HCT116 (cell line): ENCODE measurements around the gene SLC47A1. TPM values are rescaled to one million over a fixed set of nuclear protein-coding genes. Genes with fewer than 3 reads are reported as not detected.
"Not testable (repeated sequence)": the region's sequence is repeated elsewhere in the genome, so short reads cannot be mapped to it uniquely, and the experiment has no call there.

ENCODE experiments used
- ATAC-seq: fragments of 200-7000 bp; cut with Tn5 transposase; 2 replicates; pipeline ENCODE4 v1.9.1; 2020; ENCODE audit warnings: mild to moderate bottlenecking, moderate library complexity
- BruUV-seq: library from RNA; stranded (reverse); fragments of 400-500 nt; replicated peaks from 2 replicates; lab custom pipeline; 2021; lab: Mats Ljungman, UMichigan
- CTCF ChIA-PET: fragments of 300-600 bp; sonication (Branson Sonifier 250); formaldehyde crosslinking; loops from one replicate; lab custom pipeline; 2021; ENCODE audit warnings: antibody characterized with exemption; lab: Charles Lee
- POLR2A ChIA-PET: fragments of 300-600, 350-600 bp; sonication (Branson Sonifier 250); formaldehyde crosslinking; loops from one replicate; lab custom pipeline; 2021; ENCODE audit warnings: antibody characterized with exemption; lab: Charles Lee
- RAD21 ChIA-PET, 2 experiments: fragments of 300-600 bp; sonication (Branson Sonifier 250); formaldehyde crosslinking; loops; one replicate each; lab custom pipeline; 2023; ENCODE audit warnings: low total read pairs in 2 of 2; ENCODE audit not compliant: uncharacterized antibody in 2 of 2, unreplicated experiment in 2 of 2, low non-redundant PET in 1 of 2; lab: Charles Lee
- DNase-seq: peaks from one replicate; pipeline ENCODE4 v3.0.0-alpha.2; 2010; ENCODE audit warnings: low read depth, low spot score
- H2AFZ ChIP-seq: fragments of 200-600 bp; shearing (Covaris generic), sonication (generic); 2 replicates; pipeline ENCODE4 v1.6.1; 2017; ENCODE audit warnings: low read depth, mixed run types, mixed read lengths, antibody characterized with exemption, low read length; ENCODE audit not compliant: poor library complexity, severe bottlenecking
- H3K27ac ChIP-seq: 2 replicates; pipeline ENCODE4 v1.5.1; 2012; ENCODE audit warnings: low read depth, low read length
- H3K27me3 ChIP-seq: fragments of 200-600 bp; sonication (generic); 2 replicates; pipeline ENCODE4 v1.6.1; 2016; ENCODE audit warnings: mixed run types, low read length, mixed read lengths; ENCODE audit not compliant: insufficient read depth
- H3K36me3 ChIP-seq, 2 experiments: fragments of 200-500 bp in 1 of 2; fragments of 200-600 bp in 1 of 2; sonication (Bioruptor generic) in 1 of 2; sonication (generic) in 1 of 2; 2 replicates each; pipeline versions ENCODE4 v1.5.1 to v1.6.1; 2014 to 2016; ENCODE audit warnings: low read length in 2 of 2, inconsistent platforms in 1 of 2, mixed read lengths in 1 of 2, mixed run types in 1 of 2; ENCODE audit not compliant: insufficient read depth in 2 of 2, control insufficient read depth in 1 of 2
- H3K4me1 ChIP-seq, 2 experiments: fragments of 200-600 bp in 1 of 2; sonication (generic) in 1 of 2; 2 replicates each; pipeline versions ENCODE4 v1.5.1 to v1.6.1; 2012 to 2017; ENCODE audit warnings: low read length in 2 of 2, inconsistent platforms in 1 of 2, mild to moderate bottlenecking in 1 of 2, mixed read lengths in 1 of 2, mixed run types in 1 of 2, moderate library complexity in 1 of 2; ENCODE audit not compliant: insufficient read depth in 2 of 2, control insufficient read depth in 1 of 2
- H3K4me2 ChIP-seq: fragments of 200-600 bp; sonication (generic); 2 replicates; pipeline ENCODE4 v1.6.1; 2017; ENCODE audit warnings: mixed run types, low read length, mixed read lengths
- H3K4me3 ChIP-seq, 2 experiments: fragments of 200-600 bp in 1 of 2; sonication (generic) in 1 of 2; replicated peaks in 1 of 2; 2 replicates each; pipeline ENCODE4 v1.5.1; 2011 to 2016; ENCODE audit warnings: low read length in 2 of 2, control low read depth in 1 of 2, low read depth in 1 of 2, mild to moderate bottlenecking in 1 of 2, mixed read lengths in 1 of 2, mixed run types in 1 of 2
- H3K79me2 ChIP-seq: fragments of 200-600 bp; sonication (generic); 2 replicates; pipeline ENCODE4 v1.6.1; 2017; ENCODE audit warnings: mild to moderate bottlenecking, mixed run types, low read length, moderate library complexity, mixed read lengths; ENCODE audit not compliant: insufficient read depth
- H3K9ac ChIP-seq: fragments of 200-600 bp; sonication (generic); 2 replicates; pipeline ENCODE4 v1.6.1; 2016; ENCODE audit warnings: low read length, mixed read lengths
- H3K9me2 ChIP-seq: fragments of 200-600 bp; sonication (generic), shearing (Covaris generic); 2 replicates; pipeline ENCODE4 v1.6.1; 2017; ENCODE audit warnings: mixed run types, mild to moderate bottlenecking, moderate library complexity; ENCODE audit not compliant: insufficient read depth
- H3K9me3 ChIP-seq, 2 experiments: fragments of 200-500 bp in 1 of 2; fragments of 200-600 bp in 1 of 2; sonication (Bioruptor generic) in 1 of 2; sonication (generic) in 1 of 2; 2 replicates each; pipeline ENCODE4 v1.6.1; 2014 to 2017; ENCODE audit warnings: low read length in 2 of 2, mixed read lengths in 2 of 2, inconsistent platforms in 1 of 2, low read depth in 1 of 2, mild to moderate bottlenecking in 1 of 2, mixed run types in 1 of 2, moderate library complexity in 1 of 2; ENCODE audit not compliant: control insufficient read depth in 1 of 2, insufficient read depth in 1 of 2
- H4K20me1 ChIP-seq: fragments of 200-600 bp; sonication (generic), shearing (Covaris generic); 2 replicates; pipeline ENCODE4 v1.6.1; 2017; ENCODE audit warnings: mixed run types, mild to moderate bottlenecking, moderate library complexity; ENCODE audit not compliant: insufficient read depth
- CEBPB ChIP-seq: IDR thresholded peaks from 2 replicates; pipeline ENCODE4 v1.6.1; 2012; ENCODE audit warnings: low read depth
- CTCF ChIP-seq, 3 experiments: fragments of 200-600 bp in 1 of 3; sonication (generic) in 1 of 3; IDR thresholded peaks in 2 of 3; conservative IDR thresholded peaks in 1 of 3; 2 replicates each; pipeline ENCODE4 v1.5.1; 2012 to 2017; ENCODE audit warnings: low read depth in 2 of 3, low read length in 2 of 3, antibody characterized with exemption in 1 of 3, borderline replicate concordance in 1 of 3, control low read depth in 1 of 3, mild to moderate bottlenecking in 1 of 3, mixed read lengths in 1 of 3, mixed run types in 1 of 3, moderate library complexity in 1 of 3; ENCODE audit not compliant: insufficient read depth in 1 of 3
- EGR1 ChIP-seq: IDR thresholded peaks from 2 replicates; pipeline ENCODE4 v1.6.1; 2012; ENCODE audit warnings: low read depth
- ELF1 ChIP-seq: IDR thresholded peaks from 2 replicates; pipeline ENCODE4 v1.6.1; 2012; ENCODE audit warnings: low read depth, borderline replicate concordance
- EZH2phosphoT487 ChIP-seq: fragments of 200-600 bp; IDR thresholded peaks from 2 replicates; pipeline ENCODE4 v1.6.1; 2018; ENCODE audit warnings: antibody characterized with exemption, borderline replicate concordance
- RAD21 ChIP-seq: IDR thresholded peaks from 2 replicates; pipeline ENCODE4 v1.6.1; 2012; ENCODE audit warnings: low read depth, mild to moderate bottlenecking
- SP1 ChIP-seq: IDR thresholded peaks from 2 replicates; pipeline ENCODE4 v1.6.1; 2012; ENCODE audit warnings: low read depth
- SRF ChIP-seq: IDR thresholded peaks from 2 replicates; pipeline ENCODE4 v1.6.1; 2012; ENCODE audit warnings: low read depth
- YY1 ChIP-seq: IDR thresholded peaks from 2 replicates; pipeline ENCODE4 v1.6.1; 2011; ENCODE audit warnings: low read length, low read depth, moderate library complexity, mild to moderate bottlenecking; ENCODE audit not compliant: insufficient replicate concordance; ENCODE audit errors: extremely low read depth
- ZNF274 ChIP-seq: fragments of 200-500 bp; sonication (Bioruptor generic); IDR thresholded peaks from 2 replicates; pipeline ENCODE4 v1.6.1; 2014; ENCODE audit warnings: mild to moderate bottlenecking, low read depth, low read length, inconsistent platforms
- intact Hi-C: fragments of 100-400 bp; cut with micrococcal nuclease; formaldehyde crosslinking; loops from 2 replicates; pipeline ENCODE4 v1.10.0; 2022
- total RNA-seq: library from RNA; stranded (reverse); gene quantifications from one replicate; pipeline ENCODE4 v1.2.1, GENCODE V29; 2021; ENCODE audit not compliant: unreplicated experiment

Gene SLC47A1
- total RNA-seq, 1 experiment from 2014 or later, result 0.17 TPM

GRCh38 chr17:19508577-19508867 lies 25.1 kb upstream of the SLC47A1 start:
- no peaks in the 10 kb centered on the region for H3K9me3 ChIP-seq
- ChIA-PET POLR2A (no interaction called here), RAD21 (no interaction called here), CTCF (no interaction called here)
- peak overlapping the region; percentile 90 for H3K4me2 ChIP-seq
- peak overlapping the region; percentile 36 for H3K9ac ChIP-seq
- DNase-seq (no peak), ATAC-seq (peak; percentile 7; the same call in 1 of the 2 replicates)
- BruUV-seq, result no TSS peak
- H3K79me2 ChIP-seq, result no peaks in the 10 kb centered on the region
- TF ChIP-seq EZH2phosphoT487, result no peak
- TF ChIP-seq YY1, result no peak
- TF ChIP-seq SRF, result no peak
- TF ChIP-seq ELF1, result no peak
- TF ChIP-seq EGR1, result no peak
- TF ChIP-seq CEBPB, result no peak
- no peak for TF ChIP-seq RAD21
- TF ChIP-seq SP1, result no peak
- no peak for TF ChIP-seq CTCF (IDR thresholded peaks at IDR 0.05 in 2 of 3, conservative IDR thresholded peaks at IDR 0.05 in 1 of 3; ENCODE audit: borderline replicate concordance in 1 of 3, insufficient read depth in 1 of 3, low read depth in 2 of 3, low read length in 2 of 3)
- TF ChIP-seq ZNF274, result no peak
- H3K4me3 ChIP-seq, result peak overlapping the region; percentile 55 to 67
- peak overlapping the region; percentile 96 for H2AFZ ChIP-seq
- H4K20me1 ChIP-seq, result no peaks in the 10 kb centered on the region
- peaks cover 6 to 16% of the 10 kb centered on the region in 2 experiments; a peak in 3 of 4 replicates for H3K4me1 ChIP-seq
- no peak overlapping the region for H3K27ac ChIP-seq
- no peaks in the 10 kb centered on the region for H3K9me2 ChIP-seq
- no peaks in the 10 kb centered on the region for H3K36me3 ChIP-seq
- intact Hi-C loops, result loop anchor here (5.0 kb wide), 3 partner anchors 139 to 244 kb away; partner anchors contain the start of genes ALDH3A2 and B9D1
- H3K27me3 ChIP-seq, result no peaks in the 10 kb centered on the region

GRCh38 chr17:19509281-19509852 lies 24.3 kb upstream of the SLC47A1 start:
- H3K27me3 ChIP-seq, DNase-seq, H3K79me2 ChIP-seq, ATAC-seq, H3K9me3 ChIP-seq, H3K4me2 ChIP-seq, H3K27ac ChIP-seq, POLR2A ChIA-PET, H3K9ac ChIP-seq, H4K20me1 ChIP-seq, H3K36me3 ChIP-seq, H2AFZ ChIP-seq, BruUV-seq, H3K9me2 ChIP-seq, H3K4me3 ChIP-seq: not testable (repeated sequence)
- RAD21 ChIA-PET, result interaction anchor here in 1 of 2 experiments (0.7 kb wide), 2 partner anchors 244 to 263 kb away, joined by 3 to 4 read pairs; no protein-coding TSS in a partner anchor
- CTCF ChIA-PET, result interaction anchor here (1.9 kb wide), 1 partner anchor 147 kb away, joined by 5 read pairs; the partner anchor contains the start of gene B9D1
- H3K4me1 ChIP-seq, result peaks cover 6 to 20% of the 10 kb centered on the region in 2 experiments; a peak in 3 of 4 replicates
- intact Hi-C loops, result loop anchor here (5.0 kb wide), 3 partner anchors 138 to 243 kb away; partner anchors contain the start of genes ALDH3A2 and B9D1
